ENCODE data around the gene RIMS1. TPM values are rescaled to one million over a fixed set of nuclear protein-coding genes. Genes with fewer than 3 reads are reported as not detected.

Gene RIMS1
- total and polyA plus RNA-seq, 2 donors (not counting 1 experiment from before 2014, with no cell fraction given): not detected

GRCh38 chr6:71887006-71887743 is 825 bp downstream of the RIMS1 start:
- CTCF ChIA-PET: no interaction called here
- WGBS (ENCODE audit: insufficient coverage): 12% methylated on average over 21 of the region's 29 CpGs
- ATAC-seq (ENCODE audit: low read depth): no peak
- Histone ChIP-seq H3K79me2 (ENCODE audit: control insufficient read depth, insufficient read depth, low read length) (no peaks in the 10 kb centered on the region), H2AFZ (ENCODE audit: insufficient read depth, low read depth, low read length, poor library complexity, severe bottlenecking) (peak overlapping the region; percentile 28), H3K27me3 (replicated peaks in 1 of 4; ENCODE audit: control extremely low read depth in 1 of 4, control insufficient read depth in 3 of 4, insufficient read depth in 4 of 4, low read length in 3 of 4) (peaks cover 0 to 19% (median 14%) of the 10 kb centered on the region in 4 experiments), H4K20me1 (ENCODE audit: control insufficient read depth, insufficient read depth, low read length, poor library complexity, severe bottlenecking) (no peaks in the 10 kb centered on the region), H3K9me3 (ENCODE audit: control extremely low read depth in 1 of 3, control insufficient read depth in 2 of 3, insufficient read depth in 1 of 3, low read length in 2 of 3) (peaks cover 0 to 5% (median 0%) of the 10 kb centered on the region in 3 donors), H3K27ac (ENCODE audit: low read length in 2 of 2) (no peak overlapping the region), H3K4me1 (ENCODE audit: control insufficient read depth in 2 of 2, insufficient read depth in 2 of 2, low read length in 2 of 2) (peaks cover 5 to 6% of the 10 kb centered on the region in 2 donors), H3K4me3 (ENCODE audit: control extremely low read depth in 1 of 5, extremely low read depth in 1 of 5, insufficient read depth in 1 of 5, low read depth in 2 of 5, low read length in 4 of 5) (peak overlapping the region in 1 of 5 experiments; percentile 3), H3K4me2 (replicated peaks; ENCODE audit: low read depth, low read length, poor library complexity, severe bottlenecking) (peak overlapping the region; percentile 51), H3K36me3 (replicated peaks in 1 of 2; ENCODE audit: control extremely low read depth in 1 of 2, control insufficient read depth in 1 of 2, extremely low read depth in 1 of 2, insufficient read depth in 2 of 2, low read length in 1 of 2) (no peaks in the 10 kb centered on the region), H3K9ac (ENCODE audit: low read length) (no peak overlapping the region)
- H3K4me1 Mint-ChIP-seq: peaks cover 9% of the 10 kb centered on the region
- intact Hi-C loops (cut with micrococcal nuclease): no loop called here
- POLR2A ChIA-PET: no interaction called here
- H3K4me3 Mint-ChIP-seq: peak overlapping the region; percentile 13
- no peaks in the 10 kb centered on the region for H3K9me3 Mint-ChIP-seq (ENCODE audit: insufficient read depth)
- peaks cover 59% of the 10 kb centered on the region for H3K27me3 Mint-ChIP-seq
- no peak for DNase-seq
- no peak for TF ChIP-seq EZH2 (IDR thresholded peaks at IDR 0.05; ENCODE audit: borderline replicate concordance, insufficient read depth, low read depth, low read length, poor library complexity, severe bottlenecking)
- TF ChIP-seq CTCF (IDR thresholded peaks at IDR 0.05): no peak
- H3K27ac Mint-ChIP-seq: no peak overlapping the region

GRCh38 chr6:71887744-71888230 is 1.4 kb downstream of the RIMS1 start:
- Mint-ChIP-seq H3K27ac (no peak overlapping the region), H3K4me3 (no peak overlapping the region), H3K9me3 (ENCODE audit: insufficient read depth) (no peaks in the 10 kb centered on the region), H3K4me1 (peaks cover 9% of the 10 kb centered on the region), H3K27me3 (peaks cover 58% of the 10 kb centered on the region)
- no peak overlapping the region for H2AFZ ChIP-seq (ENCODE audit: insufficient read depth, low read depth, low read length, poor library complexity, severe bottlenecking)
- no peaks in the 10 kb centered on the region for H3K79me2 ChIP-seq (ENCODE audit: control insufficient read depth, insufficient read depth, low read length)
- no CpG with 5 or more reads among the region's 2 CpGs for WGBS (ENCODE audit: insufficient coverage)
- H3K27ac ChIP-seq (ENCODE audit: low read length in 2 of 2): no peak overlapping the region
- H3K9ac ChIP-seq (ENCODE audit: low read length): no peak overlapping the region
- ATAC-seq (ENCODE audit: low read depth): no peak
- intact Hi-C loops (cut with micrococcal nuclease): no loop called here
- no peaks in the 10 kb centered on the region for H3K36me3 ChIP-seq (replicated peaks in 1 of 2; ENCODE audit: control extremely low read depth in 1 of 2, control insufficient read depth in 1 of 2, extremely low read depth in 1 of 2, insufficient read depth in 2 of 2, low read length in 1 of 2)
- peaks cover 5 to 6% of the 10 kb centered on the region in 2 donors for H3K4me1 ChIP-seq (ENCODE audit: control insufficient read depth in 2 of 2, insufficient read depth in 2 of 2, low read length in 2 of 2)
- TF ChIP-seq CTCF (IDR thresholded peaks at IDR 0.05) (no peak), EZH2 (IDR thresholded peaks at IDR 0.05; ENCODE audit: borderline replicate concordance, insufficient read depth, low read depth, low read length, poor library complexity, severe bottlenecking) (no peak)
- peaks cover 0 to 5% (median 0%) of the 10 kb centered on the region in 3 donors for H3K9me3 ChIP-seq (ENCODE audit: control extremely low read depth in 1 of 3, control insufficient read depth in 2 of 3, insufficient read depth in 1 of 3, low read length in 2 of 3)
- no peak for DNase-seq
- POLR2A ChIA-PET: no interaction called here
- no peak overlapping the region for H3K4me2 ChIP-seq (replicated peaks; ENCODE audit: low read depth, low read length, poor library complexity, severe bottlenecking)
- no peaks in the 10 kb centered on the region for H4K20me1 ChIP-seq (ENCODE audit: control insufficient read depth, insufficient read depth, low read length, poor library complexity, severe bottlenecking)
- H3K27me3 ChIP-seq (replicated peaks in 1 of 4; ENCODE audit: control extremely low read depth in 1 of 4, control insufficient read depth in 3 of 4, insufficient read depth in 4 of 4, low read length in 3 of 4): peaks cover 0 to 19% (median 14%) of the 10 kb centered on the region in 4 experiments
- CTCF ChIA-PET: no interaction called here
- no peak overlapping the region for H3K4me3 ChIP-seq (ENCODE audit: control extremely low read depth in 1 of 5, extremely low read depth in 1 of 5, insufficient read depth in 1 of 5, low read depth in 2 of 5, low read length in 4 of 5)

All from B cell (primary cell).